Omental fat pad (tissue), 4 donors: ENCODE results near the gene CNOT2. TPM values are rescaled to one million over a fixed set of nuclear protein-coding genes. Genes with fewer than 3 reads are reported as not detected.

Experiments
- ATAC-seq: fragments of 150-250 bp; one replicate; pipeline ENCODE4 v1.9.1; 2016; ENCODE audit warnings: mild to moderate bottlenecking, moderate library complexity; ENCODE audit not compliant: low FRiP score
- DNase-seq: peaks from one replicate; pipeline ENCODE4 v3.0.0-alpha.2; 2019; ENCODE audit warnings: low spot score
- total RNA-seq, 4 donors: library from RNA; depleted of rRNA; stranded (reverse); fragments of >200 nt; gene quantifications; one replicate each; pipeline ENCODE4 v1.1.0, GENCODE V29; 2016
- TF ChIP-seq, protein P1 (sequence below), 3 donors: fragments of 450-650 bp; IDR thresholded peaks; one replicate each; pipeline ENCODE4 v1.5.1; 2016 to 2017; ENCODE audit warnings: antibody characterized with exemption in 3 of 3, mild to moderate bottlenecking in 3 of 3, moderate library complexity in 2 of 3

The CNOT2 gene
- total RNA-seq, 4 donors from 2014 or later: 122 to 155 (median 144) TPM

DNA sequence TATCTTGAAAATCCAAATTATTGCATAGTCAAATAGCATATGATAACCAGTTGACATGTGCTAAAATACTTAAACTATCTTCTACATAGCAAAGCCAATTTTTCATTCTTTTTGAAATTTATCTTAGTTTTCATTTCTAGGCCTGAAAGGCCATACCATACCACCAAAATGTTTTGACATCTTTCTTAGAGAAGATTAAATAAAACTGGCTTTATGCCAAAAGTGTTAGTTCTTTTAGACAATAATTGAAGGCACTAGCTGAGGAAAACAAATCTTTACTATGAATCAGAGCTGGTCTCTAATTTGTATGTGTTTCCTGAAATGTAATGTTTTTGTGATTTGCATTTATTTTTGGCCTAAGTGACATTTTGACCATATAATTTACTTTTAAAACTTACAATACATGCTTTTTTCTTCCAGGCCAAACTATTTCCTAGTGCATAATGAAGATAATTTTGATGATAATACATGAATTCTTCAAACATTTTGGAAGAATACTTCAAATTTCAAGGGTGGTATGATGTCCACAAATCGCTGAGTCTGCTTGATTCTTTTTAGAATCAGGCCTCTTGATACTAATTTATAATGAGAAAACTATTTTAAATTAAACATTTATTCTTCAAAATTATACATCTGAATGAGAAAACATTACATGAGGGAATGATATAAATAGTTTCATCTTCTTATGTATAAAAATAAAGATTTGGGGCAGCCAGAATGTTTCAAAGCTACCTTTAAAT lies 116.4 kb downstream of the CNOT2 start:
- ATAC-seq (no peak), DNase-seq (no peak)
- TF ChIP-seq, protein P1, sequence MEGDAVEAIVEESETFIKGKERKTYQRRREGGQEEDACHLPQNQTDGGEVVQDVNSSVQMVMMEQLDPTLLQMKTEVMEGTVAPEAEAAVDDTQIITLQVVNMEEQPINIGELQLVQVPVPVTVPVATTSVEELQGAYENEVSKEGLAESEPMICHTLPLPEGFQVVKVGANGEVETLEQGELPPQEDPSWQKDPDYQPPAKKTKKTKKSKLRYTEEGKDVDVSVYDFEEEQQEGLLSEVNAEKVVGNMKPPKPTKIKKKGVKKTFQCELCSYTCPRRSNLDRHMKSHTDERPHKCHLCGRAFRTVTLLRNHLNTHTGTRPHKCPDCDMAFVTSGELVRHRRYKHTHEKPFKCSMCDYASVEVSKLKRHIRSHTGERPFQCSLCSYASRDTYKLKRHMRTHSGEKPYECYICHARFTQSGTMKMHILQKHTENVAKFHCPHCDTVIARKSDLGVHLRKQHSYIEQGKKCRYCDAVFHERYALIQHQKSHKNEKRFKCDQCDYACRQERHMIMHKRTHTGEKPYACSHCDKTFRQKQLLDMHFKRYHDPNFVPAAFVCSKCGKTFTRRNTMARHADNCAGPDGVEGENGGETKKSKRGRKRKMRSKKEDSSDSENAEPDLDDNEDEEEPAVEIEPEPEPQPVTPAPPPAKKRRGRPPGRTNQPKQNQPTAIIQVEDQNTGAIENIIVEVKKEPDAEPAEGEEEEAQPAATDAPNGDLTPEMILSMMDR (IDR thresholded peaks at IDR 0.05): no peak

DNA sequence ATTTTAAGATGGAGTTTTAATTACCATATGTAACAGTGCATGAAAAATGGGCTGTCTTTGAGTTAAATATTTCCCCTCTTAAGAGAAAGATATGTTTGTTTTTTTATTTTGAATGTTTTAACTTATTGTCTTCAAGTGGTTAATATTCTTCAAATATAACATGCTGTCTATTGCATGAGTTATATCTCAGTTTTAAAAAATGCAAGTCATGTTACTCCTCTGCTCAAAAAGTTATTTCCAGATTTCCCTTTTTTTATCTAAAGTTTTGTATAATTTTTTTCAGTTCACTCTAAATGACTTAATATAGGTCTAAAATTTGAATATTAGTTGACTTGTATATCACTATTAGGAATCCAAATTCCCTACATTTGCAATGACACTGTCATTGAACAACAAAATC lies 117.0 kb downstream of the CNOT2 start:
- DNase-seq: no peak
- no peak for ATAC-seq
- TF ChIP-seq, protein P1 (IDR thresholded peaks at IDR 0.05): no peak

DNA sequence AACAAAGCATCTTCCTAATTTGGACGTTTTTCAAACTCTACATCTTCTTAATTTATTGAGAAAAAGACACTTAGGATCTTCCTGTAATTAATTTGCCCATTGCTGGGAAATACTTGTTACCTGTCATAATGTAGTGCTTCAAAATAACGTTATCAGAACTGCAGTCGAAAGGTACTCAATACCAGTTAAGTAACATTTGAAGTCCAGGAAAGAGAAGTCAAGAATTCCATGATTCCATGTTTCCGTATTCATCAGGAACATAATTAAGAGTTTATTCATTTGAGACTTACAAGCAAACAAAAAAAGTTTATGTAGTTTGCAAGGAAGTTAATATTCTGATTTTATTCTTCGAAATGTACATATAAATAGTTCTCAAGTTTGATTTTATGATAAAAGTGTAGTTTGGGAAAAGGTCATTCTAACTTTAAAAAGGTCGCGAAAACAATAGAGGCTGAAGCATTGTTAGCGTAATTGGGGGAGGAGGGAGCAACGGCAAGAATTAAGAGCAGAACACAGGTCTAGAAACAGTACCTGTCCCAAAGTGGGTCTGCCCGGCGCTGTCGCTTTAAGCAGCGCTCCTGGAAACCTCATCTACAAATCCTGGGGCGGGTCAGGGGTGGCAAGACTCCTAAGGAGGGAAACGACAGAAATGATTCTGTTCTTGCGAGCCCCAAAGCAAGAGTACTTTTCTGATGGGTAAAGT lies 121.6 kb downstream of the CNOT2 start:
- TF ChIP-seq, protein P1 (IDR thresholded peaks at IDR 0.05): no peak
- ATAC-seq: no peak

DNA sequence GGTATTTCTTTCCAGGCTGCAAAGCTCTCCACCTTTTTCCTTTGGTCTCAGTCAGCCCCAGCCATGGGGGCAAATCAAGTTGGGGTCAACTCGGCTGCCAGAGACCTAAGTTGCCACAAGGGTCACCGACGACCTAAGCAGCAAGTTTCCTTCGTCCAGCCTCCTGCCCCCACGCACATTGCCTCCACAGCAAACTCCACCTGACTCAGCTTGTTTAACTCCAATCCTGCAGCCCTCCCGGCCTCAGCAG lies 122.1 kb downstream of the CNOT2 start:
- TF ChIP-seq, protein P1 (IDR thresholded peaks at IDR 0.05): no peak
- no peak for DNase-seq
- no peak for ATAC-seq

More for the DNA sequence above, 121.6 kb downstream of the CNOT2 start:
- no peak for DNase-seq

- TF ChIP-seq, protein P1 (IDR thresholded peaks at IDR 0.05): no peak
- ATAC-seq: peak; percentile 84
- no peak for DNase-seq
These were observed 122.7 kb downstream of the CNOT2 start, which contains the start of gene KCNMB4 for GRCh38 chr12:70365648-70366518. Gene KCNMB4, plus strand, starts transcription at chr12:70366290. Its CDS starts 445 bp downstream, at chr12:70366735.

DNA sequence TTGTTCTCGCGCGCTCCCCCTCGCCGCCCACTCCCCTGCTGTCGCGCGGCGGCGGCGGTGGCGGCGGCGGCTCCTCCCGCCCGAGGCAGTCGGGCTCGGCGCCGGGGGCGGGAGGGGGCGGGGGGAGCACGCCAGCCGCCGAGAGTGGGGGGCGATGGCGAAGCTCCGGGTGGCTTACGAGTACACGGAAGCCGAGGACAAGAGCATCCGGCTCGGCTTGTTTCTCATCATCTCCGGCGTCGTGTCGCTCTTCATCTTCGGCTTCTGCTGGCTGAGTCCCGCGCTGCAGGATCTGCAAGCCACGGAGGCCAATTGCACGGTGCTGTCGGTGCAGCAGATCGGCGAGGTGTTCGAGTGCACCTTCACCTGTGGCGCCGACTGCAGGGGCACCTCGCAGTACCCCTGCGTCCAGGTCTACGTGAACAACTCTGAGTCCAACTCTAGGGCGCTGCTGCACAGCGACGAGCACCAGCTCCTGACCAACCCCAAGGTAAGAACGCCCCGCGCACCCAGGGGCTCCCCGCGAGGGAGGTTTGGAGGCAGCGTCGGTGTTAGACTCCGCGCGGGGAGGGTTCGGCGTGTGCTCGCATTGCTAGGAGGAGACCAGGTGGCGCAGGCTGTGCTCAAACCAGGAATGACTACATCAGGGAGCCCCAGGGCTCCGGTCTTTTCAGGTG lies 123.5 kb downstream of the CNOT2 start:
- peak; percentile 58 for ATAC-seq
- peak; percentile 30 for DNase-seq
- TF ChIP-seq, protein P1 (IDR thresholded peaks at IDR 0.05): no peak
